Measurements from ENCODE around the gene NIPAL4.

DNA sequence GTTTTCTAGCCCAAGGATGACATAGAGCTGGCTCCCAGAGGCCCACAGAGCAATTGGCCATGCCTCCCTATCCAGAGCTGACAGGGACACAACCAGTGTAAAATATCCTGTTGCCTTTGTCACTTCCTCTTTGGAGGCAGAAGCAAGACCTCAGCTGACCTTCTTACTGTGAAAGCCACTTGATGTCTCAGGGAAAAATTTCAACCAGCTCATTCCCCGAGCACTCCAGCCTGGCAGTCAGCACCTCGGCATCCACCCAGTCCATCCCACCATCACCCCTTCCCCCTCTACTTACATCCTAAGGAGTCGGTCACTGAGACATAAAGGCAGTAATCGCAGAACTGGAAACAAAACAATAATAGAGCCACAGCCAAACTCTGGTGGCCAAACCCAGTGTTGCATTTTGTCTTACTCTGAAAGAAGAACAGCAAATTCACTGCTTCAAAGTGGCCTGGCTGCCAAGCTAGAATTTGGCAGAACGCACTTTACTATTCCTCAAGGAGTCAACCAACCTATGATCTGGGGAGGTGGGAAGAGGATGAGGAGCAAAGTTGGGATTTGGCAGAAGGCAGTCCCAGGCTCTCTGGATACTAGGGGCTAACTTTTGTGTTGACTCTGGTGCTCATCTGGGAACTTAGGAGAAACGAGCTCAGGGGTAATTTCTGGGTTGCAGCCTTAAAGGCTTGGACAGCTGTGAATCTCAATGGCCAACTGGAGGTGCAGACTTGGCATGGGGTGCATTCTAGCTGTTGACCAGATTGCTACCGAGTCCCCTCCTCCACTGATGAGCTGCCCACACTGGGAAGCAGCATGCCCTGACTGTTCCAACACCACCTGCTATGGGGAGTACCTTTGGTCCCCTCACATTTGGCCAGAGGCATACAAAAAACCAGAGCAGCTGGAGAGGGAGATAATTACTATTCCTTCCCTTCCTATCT, 13.6 kb downstream of the NIPAL4 start:
- no peak for TF ChIP-seq POLR2A (IDR thresholded peaks at IDR 0.05)
- TF ChIP-seq, protein P1, sequence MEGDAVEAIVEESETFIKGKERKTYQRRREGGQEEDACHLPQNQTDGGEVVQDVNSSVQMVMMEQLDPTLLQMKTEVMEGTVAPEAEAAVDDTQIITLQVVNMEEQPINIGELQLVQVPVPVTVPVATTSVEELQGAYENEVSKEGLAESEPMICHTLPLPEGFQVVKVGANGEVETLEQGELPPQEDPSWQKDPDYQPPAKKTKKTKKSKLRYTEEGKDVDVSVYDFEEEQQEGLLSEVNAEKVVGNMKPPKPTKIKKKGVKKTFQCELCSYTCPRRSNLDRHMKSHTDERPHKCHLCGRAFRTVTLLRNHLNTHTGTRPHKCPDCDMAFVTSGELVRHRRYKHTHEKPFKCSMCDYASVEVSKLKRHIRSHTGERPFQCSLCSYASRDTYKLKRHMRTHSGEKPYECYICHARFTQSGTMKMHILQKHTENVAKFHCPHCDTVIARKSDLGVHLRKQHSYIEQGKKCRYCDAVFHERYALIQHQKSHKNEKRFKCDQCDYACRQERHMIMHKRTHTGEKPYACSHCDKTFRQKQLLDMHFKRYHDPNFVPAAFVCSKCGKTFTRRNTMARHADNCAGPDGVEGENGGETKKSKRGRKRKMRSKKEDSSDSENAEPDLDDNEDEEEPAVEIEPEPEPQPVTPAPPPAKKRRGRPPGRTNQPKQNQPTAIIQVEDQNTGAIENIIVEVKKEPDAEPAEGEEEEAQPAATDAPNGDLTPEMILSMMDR (IDR thresholded peaks at IDR 0.05): no peak
